Panc1 (cell line): ENCODE measurements around the gene DENND2A. TPM values are rescaled to one million over a fixed set of nuclear protein-coding genes. Genes with fewer than 3 reads are reported as not detected.
"Not testable (repeated sequence)": the region's sequence is repeated elsewhere in the genome, so short reads cannot be mapped to it uniquely, and the experiment has no call there.

ENCODE experiments used
- ATAC-seq: fragments of 200-7000 bp; cut with Tn5 transposase; 2 replicates; pipeline ENCODE4 v1.9.1; 2020; ENCODE audit warnings: mild to moderate bottlenecking, moderate library complexity
- BruUV-seq: library from RNA; stranded (reverse); fragments of 400-500 nt; replicated peaks from 2 replicates; lab custom pipeline; 2021; lab: Mats Ljungman, UMichigan
- CTCF ChIA-PET: fragments of 300-600 bp; sonication (Branson Sonifier 250); formaldehyde crosslinking; loops from one replicate; lab custom pipeline; 2022; ENCODE audit warnings: antibody characterized with exemption; lab: Charles Lee
- POLR2A ChIA-PET: fragments of 300-600 bp; sonication (Branson Sonifier 250); formaldehyde crosslinking; loops from one replicate; lab custom pipeline; 2022; ENCODE audit warnings: antibody characterized with exemption; lab: Charles Lee
- DNase-seq: peaks from one replicate; pipeline ENCODE4 v3.0.0-alpha.2; 2010; ENCODE audit warnings: low read depth, low spot score
- H3K27ac ChIP-seq: 2 replicates; pipeline ENCODE4 v1.5.1; 2011; ENCODE audit warnings: mild to moderate bottlenecking, low read length, inconsistent platforms
- H3K27me3 ChIP-seq: fragments of 200-500 bp; sonication (Bioruptor generic); 2 replicates; pipeline ENCODE4 v1.6.0; 2014; ENCODE audit warnings: low read length, inconsistent platforms; ENCODE audit not compliant: control insufficient read depth, insufficient read depth
- H3K36me3 ChIP-seq: fragments of 200-500 bp; sonication (Bioruptor generic); 2 replicates; pipeline ENCODE4 v1.5.1; 2014; ENCODE audit warnings: inconsistent platforms, mild to moderate bottlenecking, low read length, moderate library complexity; ENCODE audit not compliant: control insufficient read depth, insufficient read depth
- H3K4me1 ChIP-seq: 2 replicates; pipeline ENCODE4 v1.5.1; 2011; ENCODE audit warnings: inconsistent platforms, mild to moderate bottlenecking, low read length, moderate library complexity; ENCODE audit not compliant: control insufficient read depth, insufficient read depth
- H3K4me3 ChIP-seq, 2 experiments: 2 replicates each; pipeline ENCODE4 v1.5.1; 2011 to 2012; ENCODE audit warnings: low read depth in 2 of 2, low read length in 2 of 2, mild to moderate bottlenecking in 2 of 2, inconsistent platforms in 1 of 2, moderate library complexity in 1 of 2
- H3K9me3 ChIP-seq: fragments of 200-500 bp; sonication (Bioruptor generic); 2 replicates; pipeline ENCODE4 v1.5.1; 2014; ENCODE audit warnings: low read depth, mild to moderate bottlenecking, inconsistent platforms, low read length, moderate library complexity; ENCODE audit not compliant: control insufficient read depth, insufficient read depth
- POLR2AphosphoS5 ChIP-seq: IDR thresholded peaks from 2 replicates; pipeline ENCODE4 v1.6.1; 2012; ENCODE audit warnings: mild to moderate bottlenecking, low read depth, low read length, moderate library complexity
- REST ChIP-seq, 2 experiments: IDR thresholded peaks; 2 replicates each; pipeline ENCODE4 v1.6.1; 2011 to 2012; ENCODE audit warnings: low read depth in 2 of 2, control low read depth in 1 of 2, low read length in 1 of 2, mild to moderate bottlenecking in 1 of 2, moderate library complexity in 1 of 2; ENCODE audit not compliant: insufficient read depth in 1 of 2
- SIN3A ChIP-seq: IDR thresholded peaks from 2 replicates; pipeline ENCODE4 v1.6.1; 2012; ENCODE audit warnings: low read depth, mild to moderate bottlenecking, low read length, moderate library complexity, borderline replicate concordance; ENCODE audit not compliant: insufficient read depth
- TCF7L2 ChIP-seq: IDR thresholded peaks from 2 replicates; pipeline ENCODE4 v1.6.1; 2011; ENCODE audit warnings: mild to moderate bottlenecking, low read depth, low read length, inconsistent platforms
- in situ Hi-C: cut with HindIII; loops from 2 replicates; pipeline ENCODE4 v1.10.0; 2016; ENCODE audit warnings: low sequenced_read_pairs, low pct_unique_long_range_greater_than_20kb
- intact Hi-C: fragments of 100-400 bp; cut with micrococcal nuclease; formaldehyde crosslinking; loops from one replicate; pipeline ENCODE4 v1.10.0; 2022; ENCODE audit not compliant: unreplicated experiment
- total RNA-seq: library from RNA; stranded (reverse); gene quantifications from one replicate; pipeline ENCODE4 v1.2.1, GENCODE V29; 2021; ENCODE audit not compliant: unreplicated experiment
- TF ChIP-seq, protein P1 (sequence below): fragments of 450-650 bp; IDR thresholded peaks from 2 replicates; pipeline ENCODE4 v1.5.1; 2017; ENCODE audit warnings: mild to moderate bottlenecking

The DENND2A gene
- total RNA-seq, 1 experiment from 2014 or later, result 1.4 TPM

GRCh38 chr7:140509789-140510188 lies 130.8 kb downstream of the DENND2A start:
- H3K27ac ChIP-seq, result no peak overlapping the region
- H3K9me3 ChIP-seq, result no peaks in the 10 kb centered on the region
- intact Hi-C loops (no loop called here), in situ Hi-C loops (no loop called here)
- ChIA-PET POLR2A (interaction anchor here (0.7 kb wide), 1 partner anchor 54 kb away, joined by 4 read pairs; no protein-coding TSS in a partner anchor), CTCF (no interaction called here)
- DNase-seq (no peak), ATAC-seq (no peak)
- H3K36me3 ChIP-seq, result no peaks in the 10 kb centered on the region
- no peaks in the 10 kb centered on the region for H3K27me3 ChIP-seq
- no TSS peak for BruUV-seq
- TF ChIP-seq, protein P1, sequence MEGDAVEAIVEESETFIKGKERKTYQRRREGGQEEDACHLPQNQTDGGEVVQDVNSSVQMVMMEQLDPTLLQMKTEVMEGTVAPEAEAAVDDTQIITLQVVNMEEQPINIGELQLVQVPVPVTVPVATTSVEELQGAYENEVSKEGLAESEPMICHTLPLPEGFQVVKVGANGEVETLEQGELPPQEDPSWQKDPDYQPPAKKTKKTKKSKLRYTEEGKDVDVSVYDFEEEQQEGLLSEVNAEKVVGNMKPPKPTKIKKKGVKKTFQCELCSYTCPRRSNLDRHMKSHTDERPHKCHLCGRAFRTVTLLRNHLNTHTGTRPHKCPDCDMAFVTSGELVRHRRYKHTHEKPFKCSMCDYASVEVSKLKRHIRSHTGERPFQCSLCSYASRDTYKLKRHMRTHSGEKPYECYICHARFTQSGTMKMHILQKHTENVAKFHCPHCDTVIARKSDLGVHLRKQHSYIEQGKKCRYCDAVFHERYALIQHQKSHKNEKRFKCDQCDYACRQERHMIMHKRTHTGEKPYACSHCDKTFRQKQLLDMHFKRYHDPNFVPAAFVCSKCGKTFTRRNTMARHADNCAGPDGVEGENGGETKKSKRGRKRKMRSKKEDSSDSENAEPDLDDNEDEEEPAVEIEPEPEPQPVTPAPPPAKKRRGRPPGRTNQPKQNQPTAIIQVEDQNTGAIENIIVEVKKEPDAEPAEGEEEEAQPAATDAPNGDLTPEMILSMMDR, result no peak
- no peak for TF ChIP-seq REST (IDR thresholded peaks at IDR 0.05; ENCODE audit: insufficient read depth in 1 of 2, low read depth in 2 of 2, low read length in 1 of 2)
- TF ChIP-seq POLR2AphosphoS5, result no peak
- no peak for TF ChIP-seq SIN3A
- no peak for TF ChIP-seq TCF7L2
- no peaks in the 10 kb centered on the region; the same call in 1 of the 2 replicates for H3K4me1 ChIP-seq
- H3K4me3 ChIP-seq, result no peak overlapping the region

GRCh38 chr7:140507556-140507955 lies 133.1 kb downstream of the DENND2A start:
- H3K4me1 ChIP-seq, intact Hi-C loops, ATAC-seq, H3K27me3 ChIP-seq, H3K27ac ChIP-seq, H3K36me3 ChIP-seq, H3K4me3 ChIP-seq, BruUV-seq, POLR2A ChIA-PET, DNase-seq, in situ Hi-C loops, H3K9me3 ChIP-seq: not testable (repeated sequence)
- CTCF ChIA-PET, result interaction anchor here (0.7 kb wide), 1 partner anchor 522 kb away, joined by 15 read pairs; no protein-coding TSS in a partner anchor

DNA sequence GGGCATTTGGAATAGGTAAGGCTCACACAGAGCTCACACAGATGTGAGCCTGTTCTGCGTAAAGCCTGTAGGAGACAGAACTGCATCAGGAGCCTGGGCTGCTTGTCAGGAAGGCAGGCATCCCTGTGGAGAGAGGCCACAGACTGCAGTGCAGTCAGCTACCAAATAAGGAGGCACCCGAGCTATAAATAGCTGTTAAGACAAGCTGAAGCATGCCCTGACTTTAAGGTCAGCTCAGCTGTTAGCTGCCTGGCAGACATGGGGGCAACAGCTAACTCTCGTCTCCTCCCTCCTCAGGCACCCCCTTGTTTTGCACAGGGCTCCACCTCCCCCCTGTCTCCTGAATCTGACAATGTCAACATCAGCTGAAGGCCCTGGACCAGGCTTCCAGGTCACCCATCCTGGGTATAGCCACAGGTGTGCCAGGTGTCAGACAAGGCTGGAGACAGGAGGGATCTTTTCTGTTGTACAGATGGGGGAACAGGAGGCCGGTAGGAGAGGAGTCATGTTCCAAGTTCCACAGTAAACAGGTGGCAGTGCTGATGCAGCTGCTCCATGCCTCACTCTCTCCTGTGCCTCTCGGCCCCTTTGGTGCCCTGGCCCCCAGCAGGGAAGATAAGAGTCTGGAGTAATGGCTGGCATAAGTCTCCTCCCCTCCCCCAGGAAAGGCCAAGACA lies 133.7 kb downstream of the DENND2A start:
- intact Hi-C loops, result no loop called here
- Histone ChIP-seq H3K36me3 (no peaks in the 10 kb centered on the region), H3K4me1 (no peaks in the 10 kb centered on the region; the same call in 1 of the 2 replicates), H3K27ac (no peak overlapping the region), H3K9me3 (no peaks in the 10 kb centered on the region), H3K27me3 (no peaks in the 10 kb centered on the region), H3K4me3 (no peak overlapping the region)
- no TSS peak for BruUV-seq
- DNase-seq (no peak), ATAC-seq (peak; percentile 53)
- ChIA-PET CTCF (no interaction called here), POLR2A (no interaction called here)
- in situ Hi-C loops, result no loop called here
- TF ChIP-seq POLR2AphosphoS5 (no peak), REST (IDR thresholded peaks at IDR 0.05; ENCODE audit: insufficient read depth in 1 of 2, low read depth in 2 of 2, low read length in 1 of 2) (no peak), SIN3A (no peak)
- TF ChIP-seq, protein P1, result no peak
